Glutamatergic neuron (in vitro differentiated cells): ENCODE measurements around the gene ABT1. TPM values are rescaled to one million over a fixed set of nuclear protein-coding genes. Genes with fewer than 3 reads are reported as not detected.
A peak's percentile ranks its signal among the peaks of the same experiment; 100 is the strongest.

Experiments used
- DNase-seq: peaks from one replicate; pipeline ENCODE4 v3.0.0; 2022
- H3K27ac Mint-ChIP-seq: one replicate; pipeline ENCODE4 v1.8.0; 2020; ENCODE audit warnings: mild to moderate bottlenecking, mixed read lengths, inconsistent platforms; ENCODE audit not compliant: unreplicated experiment
- H3K27me3 Mint-ChIP-seq: one replicate; pipeline ENCODE4 v1.8.0; 2020; ENCODE audit warnings: mild to moderate bottlenecking, moderate library complexity, mixed read lengths, inconsistent platforms; ENCODE audit not compliant: unreplicated experiment
- H3K36me3 Mint-ChIP-seq: one replicate; pipeline ENCODE4 v1.8.0; 2020; ENCODE audit warnings: mild to moderate bottlenecking, mixed read lengths, inconsistent platforms; ENCODE audit not compliant: unreplicated experiment
- H3K4me1 Mint-ChIP-seq: one replicate; pipeline ENCODE4 v1.8.0; 2020; ENCODE audit warnings: mild to moderate bottlenecking, low read depth, mixed read lengths, inconsistent platforms; ENCODE audit not compliant: unreplicated experiment
- H3K4me3 Mint-ChIP-seq: one replicate; pipeline ENCODE4 v1.8.0; 2020; ENCODE audit warnings: mild to moderate bottlenecking, mixed read lengths, inconsistent platforms; ENCODE audit not compliant: unreplicated experiment
- H3K9me3 Mint-ChIP-seq: one replicate; pipeline ENCODE4 v1.8.0; 2020; ENCODE audit warnings: mild to moderate bottlenecking, moderate library complexity, mixed read lengths, inconsistent platforms; ENCODE audit not compliant: unreplicated experiment
- total RNA-seq: library from RNA; stranded (reverse); fragmentation: NEBNext Ultra II Directional; extraction: Animal tissue kit (Norgen Biotek cat#: 25700); gene quantifications from one replicate; pipeline ENCODE4 v1.2.1, GENCODE V29; 2021; ENCODE audit not compliant: unreplicated experiment
- TF ChIP-seq, protein P1 (sequence below): fragments of 200-600 bp; sonication (generic); IDR thresholded peaks from one replicate; pipeline ENCODE4 v1.5.0; 2021; ENCODE audit not compliant: partially characterized antibody, unreplicated experiment

Gene ABT1
- total RNA-seq, 1 donor from 2014 or later = 15.9 TPM

DNA sequence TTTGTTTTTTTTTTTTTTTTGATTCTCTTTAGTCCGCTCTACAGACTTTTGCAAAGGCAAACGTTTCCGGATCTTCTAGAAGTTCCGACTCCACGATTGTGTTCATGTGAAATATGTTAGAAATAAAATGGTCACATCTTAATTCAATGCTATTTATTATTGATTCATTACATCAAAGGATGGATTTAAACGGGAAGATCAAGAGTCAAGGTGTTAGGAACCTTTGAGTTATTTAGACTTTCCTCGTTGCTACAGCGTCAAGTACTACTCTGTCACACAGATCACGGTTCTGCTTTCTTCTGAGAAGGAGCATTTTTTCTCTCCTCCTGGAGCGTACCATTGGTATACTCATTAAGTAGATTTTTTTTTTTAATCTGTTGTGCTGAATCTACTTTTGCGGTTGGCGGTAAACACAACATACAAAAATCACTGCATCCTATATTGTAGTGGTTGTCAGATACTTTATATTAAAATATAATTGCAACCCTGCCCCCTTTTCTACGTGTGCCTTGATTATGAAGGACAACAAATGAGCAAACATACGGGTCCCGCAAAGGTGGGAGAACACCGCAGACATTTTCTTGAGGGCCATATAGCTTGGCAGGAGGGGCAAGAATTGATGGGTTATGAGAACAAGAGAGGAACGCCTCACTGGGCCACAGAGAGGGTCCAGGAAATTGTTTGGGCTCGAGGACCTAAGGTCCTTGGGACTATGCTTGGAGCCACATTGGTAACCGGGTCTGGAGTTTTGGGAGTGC, 41.1 kb upstream of the ABT1 start:
- peak overlapping the region; percentile 24 for H3K27ac Mint-ChIP-seq
- H3K4me1 Mint-ChIP-seq = peaks cover 5% of the 10 kb centered on the region
- DNase-seq = no peak
- TF ChIP-seq, protein P1, sequence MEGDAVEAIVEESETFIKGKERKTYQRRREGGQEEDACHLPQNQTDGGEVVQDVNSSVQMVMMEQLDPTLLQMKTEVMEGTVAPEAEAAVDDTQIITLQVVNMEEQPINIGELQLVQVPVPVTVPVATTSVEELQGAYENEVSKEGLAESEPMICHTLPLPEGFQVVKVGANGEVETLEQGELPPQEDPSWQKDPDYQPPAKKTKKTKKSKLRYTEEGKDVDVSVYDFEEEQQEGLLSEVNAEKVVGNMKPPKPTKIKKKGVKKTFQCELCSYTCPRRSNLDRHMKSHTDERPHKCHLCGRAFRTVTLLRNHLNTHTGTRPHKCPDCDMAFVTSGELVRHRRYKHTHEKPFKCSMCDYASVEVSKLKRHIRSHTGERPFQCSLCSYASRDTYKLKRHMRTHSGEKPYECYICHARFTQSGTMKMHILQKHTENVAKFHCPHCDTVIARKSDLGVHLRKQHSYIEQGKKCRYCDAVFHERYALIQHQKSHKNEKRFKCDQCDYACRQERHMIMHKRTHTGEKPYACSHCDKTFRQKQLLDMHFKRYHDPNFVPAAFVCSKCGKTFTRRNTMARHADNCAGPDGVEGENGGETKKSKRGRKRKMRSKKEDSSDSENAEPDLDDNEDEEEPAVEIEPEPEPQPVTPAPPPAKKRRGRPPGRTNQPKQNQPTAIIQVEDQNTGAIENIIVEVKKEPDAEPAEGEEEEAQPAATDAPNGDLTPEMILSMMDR = no peak
- no peaks in the 10 kb centered on the region for H3K36me3 Mint-ChIP-seq
- H3K4me3 Mint-ChIP-seq = no peak overlapping the region
- peaks cover 7% of the 10 kb centered on the region for H3K27me3 Mint-ChIP-seq
- peaks cover 15% of the 10 kb centered on the region for H3K9me3 Mint-ChIP-seq

DNA sequence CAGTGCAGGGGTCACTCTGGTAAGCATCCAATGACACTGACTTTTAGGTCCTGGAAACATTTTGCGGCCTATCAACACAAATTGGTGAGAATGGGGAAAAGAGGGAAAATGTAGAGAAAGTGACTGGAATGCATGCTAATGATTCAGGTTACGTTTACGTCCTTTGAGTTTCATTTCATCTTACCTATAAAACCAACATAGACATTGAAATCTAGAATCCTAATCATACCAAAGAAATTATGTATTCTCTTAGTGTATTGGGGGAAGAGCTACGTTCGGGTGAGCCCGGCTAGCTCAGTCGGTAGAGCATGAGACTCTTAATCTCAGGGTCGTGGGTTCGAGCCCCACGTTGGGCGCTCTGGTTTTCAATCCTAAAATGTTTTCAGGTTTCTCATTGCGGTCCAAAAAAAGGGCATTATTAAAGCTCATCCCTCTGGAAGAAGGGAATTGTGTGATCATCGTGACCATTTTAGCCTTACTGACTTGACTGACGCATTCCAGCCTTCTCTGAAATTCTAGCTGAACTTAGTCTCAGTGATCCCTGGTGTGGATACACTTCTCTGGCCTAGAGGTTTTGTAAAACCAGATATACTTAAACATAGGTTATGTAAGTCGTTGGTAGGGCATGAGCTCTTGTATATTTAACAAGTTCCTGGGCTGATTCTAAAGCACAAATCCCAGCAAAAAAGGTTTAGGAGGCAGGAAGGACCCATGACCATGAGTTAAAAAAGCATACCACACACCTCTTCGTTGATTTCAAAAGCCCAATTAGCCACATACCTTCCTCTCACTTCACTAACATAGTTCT, 40.3 kb upstream of the ABT1 start:
- H3K4me3 Mint-ChIP-seq = no peak overlapping the region
- peak overlapping the region; percentile 21 for H3K27ac Mint-ChIP-seq
- H3K27me3 Mint-ChIP-seq = peaks cover 7% of the 10 kb centered on the region
- peaks cover 15% of the 10 kb centered on the region for H3K9me3 Mint-ChIP-seq
- peak; percentile 44 for DNase-seq
- H3K36me3 Mint-ChIP-seq = no peaks in the 10 kb centered on the region
- peaks cover 5% of the 10 kb centered on the region for H3K4me1 Mint-ChIP-seq
- TF ChIP-seq, protein P1 = no peak

DNA sequence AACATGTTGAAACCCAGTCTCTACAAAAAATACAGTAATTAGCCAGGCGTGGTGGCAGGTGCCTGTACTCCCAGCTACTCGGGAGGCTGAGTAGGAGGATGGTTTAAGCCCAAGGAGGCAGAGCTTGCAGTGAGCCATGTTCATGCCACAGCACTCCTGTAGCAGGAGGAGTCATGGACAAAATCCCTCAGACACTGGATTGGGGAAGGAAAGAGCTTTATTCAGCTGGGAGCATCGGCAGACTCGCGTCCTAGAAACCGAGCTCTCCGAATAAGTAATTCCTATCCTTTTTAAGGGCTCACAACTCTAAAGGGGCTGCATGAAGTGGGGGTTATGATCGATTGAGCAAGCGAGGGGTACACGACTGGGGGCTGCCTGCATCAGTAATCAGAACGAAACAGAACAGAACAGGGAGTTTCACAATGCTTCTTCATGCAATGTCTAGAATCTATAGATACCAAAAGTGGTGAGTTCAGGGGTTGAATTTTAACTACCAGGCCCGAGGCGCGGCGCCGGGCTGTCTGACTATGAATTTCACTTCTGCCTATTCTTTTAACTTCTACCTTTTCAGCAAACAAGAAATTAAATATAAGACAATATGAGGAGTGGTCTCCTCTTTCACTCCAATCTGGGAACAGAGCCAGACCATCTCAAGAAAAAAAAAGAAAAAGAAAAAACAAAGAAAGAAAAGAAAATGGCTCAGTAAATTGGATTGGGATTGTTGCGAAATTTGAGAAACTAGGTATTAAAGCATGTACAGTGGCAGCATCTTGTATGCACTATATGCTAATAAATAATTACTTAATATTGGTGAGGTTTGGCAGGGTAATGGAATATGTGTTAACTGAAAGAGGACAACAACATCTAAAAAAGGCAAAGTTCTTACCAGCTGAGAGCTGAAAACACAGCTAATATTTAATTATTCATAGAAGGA, 35.0 kb upstream of the ABT1 start:
- no peaks in the 10 kb centered on the region for H3K4me1 Mint-ChIP-seq
- H3K4me3 Mint-ChIP-seq = no peak overlapping the region
- H3K27ac Mint-ChIP-seq = no peak overlapping the region
- H3K9me3 Mint-ChIP-seq = peaks cover 2% of the 10 kb centered on the region
- DNase-seq = no peak
- TF ChIP-seq, protein P1 = no peak
- no peaks in the 10 kb centered on the region for H3K36me3 Mint-ChIP-seq
- H3K27me3 Mint-ChIP-seq = peaks cover 3% of the 10 kb centered on the region

DNA sequence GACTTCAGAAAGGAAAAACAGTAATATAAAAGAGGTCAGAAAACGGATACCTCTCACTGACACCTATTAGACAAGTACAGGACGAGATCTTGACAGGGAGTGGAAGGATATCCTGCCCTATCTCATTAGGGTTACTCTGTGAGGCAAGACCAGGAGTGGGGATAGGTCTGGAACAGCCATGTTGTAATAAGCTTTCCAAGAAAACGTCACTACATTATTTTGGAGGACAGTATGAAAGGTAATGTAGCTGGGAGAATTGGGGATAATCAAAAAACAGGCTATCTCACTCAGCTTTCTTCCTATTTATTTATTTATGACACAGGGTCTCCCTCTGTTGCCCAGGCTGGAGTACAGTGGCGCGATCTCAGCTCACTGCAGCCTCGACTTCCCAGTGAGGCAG, 33.3 kb upstream of the ABT1 start:
- Mint-ChIP-seq H3K4me3 (no peak overlapping the region), H3K9me3 (peaks cover 7% of the 10 kb centered on the region), H3K27me3 (peaks cover 11% of the 10 kb centered on the region), H3K4me1 (peaks cover 2% of the 10 kb centered on the region), H3K36me3 (peaks cover 1% of the 10 kb centered on the region), H3K27ac (no peak overlapping the region)
- TF ChIP-seq, protein P1 = no peak
- DNase-seq = no peak
